SK-N-MC (cell line): Measurements from ENCODE around the gene IRGQ.

Source experiments
- FOXP2 ChIP-seq: optimal IDR thresholded peaks from 2 replicates; pipeline ENCODE3; 2011; ENCODE audit warnings: mild to moderate bottlenecking, moderate library complexity; ENCODE audit not compliant: insufficient read depth; ENCODE audit errors: extremely low read length, control extremely low read depth
- POLR2AphosphoS5 ChIP-seq: IDR thresholded peaks from 2 replicates; pipeline ENCODE4 v1.6.1; 2012; ENCODE audit warnings: mild to moderate bottlenecking, low read depth, low read length, borderline replicate concordance

- TF ChIP-seq POLR2AphosphoS5 (no peak), FOXP2 (no peak)
Observed at GRCh38 chr19:43631491-43631890, 35.6 kb upstream of the IRGQ start.
